GM18868 (cell line): Measurements from ENCODE around the gene ERGIC1.
"Not testable (repeated sequence)": the region's sequence is repeated elsewhere in the genome, so short reads cannot be mapped to it uniquely, and the experiment has no call there.

Experiments used
- ATAC-seq: cut with Tn5 transposase; IDR thresholded peaks from one replicate; pipeline ENCODE4 v1.9.1; 2021; ENCODE audit warnings: mild to moderate bottlenecking, moderate library complexity; ENCODE audit not compliant: unreplicated experiment

Gene ERGIC1

GRCh38 chr5:172875505-172876279 lies 41.6 kb downstream of the ERGIC1 start:
- no peak for ATAC-seq

- ATAC-seq: no peak
Observed at GRCh38 chr5:172876578-172876977, 42.5 kb downstream of the ERGIC1 start.

GRCh38 chr5:172877466-172878260 lies 43.6 kb downstream of the ERGIC1 start:
- no peak for ATAC-seq

- ATAC-seq: no peak
Observed at GRCh38 chr5:172878585-172878932, 44.5 kb downstream of the ERGIC1 start.

GRCh38 chr5:172878933-172879752 lies 45.1 kb downstream of the ERGIC1 start:
- no peak for ATAC-seq

- ATAC-seq: peak; percentile 86
Observed at GRCh38 chr5:172881691-172882370, 47.8 kb downstream of the ERGIC1 start.

GRCh38 chr5:172883066-172883465 lies 49.0 kb downstream of the ERGIC1 start:
- no peak for ATAC-seq

- no peak for ATAC-seq
Observed at GRCh38 chr5:172885597-172886340, 51.7 kb downstream of the ERGIC1 start.

GRCh38 chr5:172886476-172886875 lies 52.4 kb downstream of the ERGIC1 start:
- no peak for ATAC-seq

GRCh38 chr5:172886974-172887501 lies 53.0 kb downstream of the ERGIC1 start:
- no peak for ATAC-seq

- no peak for ATAC-seq
Observed at GRCh38 chr5:172887692-172888091, 53.6 kb downstream of the ERGIC1 start.

- no peak for ATAC-seq
Observed at GRCh38 chr5:172890659-172891058, 56.6 kb downstream of the ERGIC1 start.

- no peak for ATAC-seq
Observed at GRCh38 chr5:172891716-172892421, 57.8 kb downstream of the ERGIC1 start.

- no peak for ATAC-seq
Observed at GRCh38 chr5:172892713-172893112, 58.7 kb downstream of the ERGIC1 start.

GRCh38 chr5:172894767-172895388 lies 60.8 kb downstream of the ERGIC1 start:
- ATAC-seq: no peak

GRCh38 chr5:172895549-172895948 lies 61.5 kb downstream of the ERGIC1 start:
- no peak for ATAC-seq

- ATAC-seq: no peak
Observed at GRCh38 chr5:172896465-172896864, 62.4 kb downstream of the ERGIC1 start.

- not testable (repeated sequence) for ATAC-seq
Observed at GRCh38 chr5:172897067-172897466, 63.0 kb downstream of the ERGIC1 start.
